ENCODE measurements around the gene CRYGD. TPM values are rescaled to one million over a fixed set of nuclear protein-coding genes. Genes with fewer than 3 reads are reported as not detected.

The CRYGD gene
- polyA plus RNA-seq, 3 donors, result not detected

DNA sequence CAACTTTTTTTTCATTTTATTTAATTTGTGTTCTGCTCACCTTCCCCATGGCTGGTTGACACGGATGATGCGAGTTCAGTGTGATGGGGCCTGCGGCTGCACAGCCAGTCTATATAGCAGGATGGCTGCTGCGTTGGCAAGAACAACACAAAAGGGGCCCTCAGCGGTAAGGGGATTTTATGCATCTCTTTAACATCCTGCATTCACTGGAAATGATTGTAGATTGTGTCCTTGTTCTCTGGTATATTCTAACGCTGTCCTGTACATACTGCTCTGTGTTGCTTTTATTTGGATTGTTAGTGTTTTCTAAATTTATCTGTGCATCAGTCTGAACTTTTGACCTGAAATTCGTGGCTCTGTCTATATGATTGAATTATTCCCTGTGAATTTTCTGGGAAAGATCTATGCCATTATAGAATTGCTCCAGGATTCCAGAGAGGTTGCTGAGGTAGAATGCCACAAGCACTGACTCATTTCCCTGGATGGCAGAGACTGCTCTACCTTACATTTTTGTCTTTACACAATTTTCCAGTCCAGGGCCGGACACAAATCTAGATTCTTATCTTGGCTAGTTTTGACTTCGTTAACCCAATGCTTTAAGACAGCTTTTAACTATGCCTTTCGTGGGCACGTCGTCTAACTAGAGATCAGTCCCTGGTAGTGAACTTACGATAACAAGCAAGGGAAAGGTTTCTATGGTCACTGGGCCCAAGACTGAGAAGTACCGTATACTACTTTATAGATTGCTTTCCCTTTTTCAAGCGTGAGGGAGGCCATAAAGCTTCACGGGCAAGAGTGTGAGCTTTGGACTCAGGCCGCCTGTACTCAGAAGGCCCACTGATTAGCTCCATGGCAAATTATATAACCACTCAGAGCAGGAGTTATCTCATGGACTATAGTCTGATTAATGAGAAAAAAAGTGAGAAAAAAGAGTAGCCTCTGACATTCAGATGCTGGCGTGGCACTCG lies 5.7 kb upstream of the CRYGD start, which contains the start of gene CRYGC:
Gene CRYGC, minus strand, starts transcription at position 85 of the 968 bp plus-strand sequence. Its CDS starts 36 bp downstream, at position 49.
- H4K20me1 ChIP-seq (ENCODE audit: insufficient read depth, low read length), result no peaks in the 10 kb centered on the region
- 94% methylated on average over 9 of the region's 19 CpGs for WGBS (ENCODE audit: insufficient coverage)
- TF ChIP-seq, protein P1, sequence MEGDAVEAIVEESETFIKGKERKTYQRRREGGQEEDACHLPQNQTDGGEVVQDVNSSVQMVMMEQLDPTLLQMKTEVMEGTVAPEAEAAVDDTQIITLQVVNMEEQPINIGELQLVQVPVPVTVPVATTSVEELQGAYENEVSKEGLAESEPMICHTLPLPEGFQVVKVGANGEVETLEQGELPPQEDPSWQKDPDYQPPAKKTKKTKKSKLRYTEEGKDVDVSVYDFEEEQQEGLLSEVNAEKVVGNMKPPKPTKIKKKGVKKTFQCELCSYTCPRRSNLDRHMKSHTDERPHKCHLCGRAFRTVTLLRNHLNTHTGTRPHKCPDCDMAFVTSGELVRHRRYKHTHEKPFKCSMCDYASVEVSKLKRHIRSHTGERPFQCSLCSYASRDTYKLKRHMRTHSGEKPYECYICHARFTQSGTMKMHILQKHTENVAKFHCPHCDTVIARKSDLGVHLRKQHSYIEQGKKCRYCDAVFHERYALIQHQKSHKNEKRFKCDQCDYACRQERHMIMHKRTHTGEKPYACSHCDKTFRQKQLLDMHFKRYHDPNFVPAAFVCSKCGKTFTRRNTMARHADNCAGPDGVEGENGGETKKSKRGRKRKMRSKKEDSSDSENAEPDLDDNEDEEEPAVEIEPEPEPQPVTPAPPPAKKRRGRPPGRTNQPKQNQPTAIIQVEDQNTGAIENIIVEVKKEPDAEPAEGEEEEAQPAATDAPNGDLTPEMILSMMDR (IDR thresholded peaks at IDR 0.05), result no peak
- H3K27ac ChIP-seq (ENCODE audit: low read depth in 1 of 2, low read length in 2 of 2), result no peak within 1 kb of the TSS
- no peak for DNase-seq
- H3K36me3 Mint-ChIP-seq, result peaks cover 0 to 1% of the 10 kb centered on the region in 2 donors
- peaks cover 3 to 5% (median 4%) of the 10 kb centered on the region in 3 donors for H3K27me3 Mint-ChIP-seq (ENCODE audit: low read depth in 3 of 3)
- H3K4me2 ChIP-seq (replicated peaks; ENCODE audit: extremely low read depth, low read length, poor library complexity, severe bottlenecking), result no peak within 1 kb of the TSS
- no peaks in the 10 kb centered on the region for H3K9me3 ChIP-seq (replicated peaks in 1 of 2; ENCODE audit: control insufficient read depth in 1 of 2, insufficient read depth in 1 of 2, low read length in 2 of 2)
- no peaks in the 10 kb centered on the region for H3K36me3 ChIP-seq (replicated peaks in 1 of 2; ENCODE audit: control insufficient read depth in 1 of 2, insufficient read depth in 2 of 2, low read length in 2 of 2)
- no peaks in the 10 kb centered on the region for H3K27me3 ChIP-seq (ENCODE audit: control insufficient read depth in 2 of 2, insufficient read depth in 2 of 2, low read length in 2 of 2)
- no peak within 1 kb of the TSS for H3K9ac ChIP-seq (ENCODE audit: insufficient read depth, low read length, poor library complexity, severe bottlenecking)
- H3K9me3 Mint-ChIP-seq, result peaks cover 0 to 6% (median 0%) of the 10 kb centered on the region in 7 donors
- H3K4me3 Mint-ChIP-seq, result no peak within 1 kb of the TSS
- no peaks in the 10 kb centered on the region for H3K79me2 ChIP-seq (ENCODE audit: insufficient read depth, low read length)
- H3K4me3 ChIP-seq (replicated peaks in 1 of 3; ENCODE audit: low read depth in 2 of 3, low read length in 3 of 3), result no peak within 1 kb of the TSS
- H3K27ac Mint-ChIP-seq, result peak within 1 kb of the TSS in 1 of 7 donors; percentile 30
- peaks cover 8% of the 10 kb centered on the region for H3K4me1 Mint-ChIP-seq
- intact Hi-C loops (cut with micrococcal nuclease), result no loop called here
- H2AFZ ChIP-seq (ENCODE audit: insufficient read depth, low read depth, low read length, poor library complexity, severe bottlenecking), result no peak within 1 kb of the TSS
- peaks cover 3 to 5% of the 10 kb centered on the region in 2 donors for H3K4me1 ChIP-seq (ENCODE audit: control insufficient read depth in 1 of 2, insufficient read depth in 2 of 2, low read length in 2 of 2)

- Histone ChIP-seq H3K9ac (ENCODE audit: insufficient read depth, low read length, poor library complexity, severe bottlenecking) (no peak overlapping the region), H2AFZ (ENCODE audit: insufficient read depth, low read depth, low read length, poor library complexity, severe bottlenecking) (no peak overlapping the region), H3K4me1 (ENCODE audit: control insufficient read depth in 1 of 2, insufficient read depth in 2 of 2, low read length in 2 of 2) (peaks cover 4 to 11% of the 10 kb centered on the region in 2 donors), H4K20me1 (ENCODE audit: insufficient read depth, low read length) (no peaks in the 10 kb centered on the region), H3K27ac (ENCODE audit: low read depth in 1 of 2, low read length in 2 of 2) (no peak overlapping the region), H3K4me3 (replicated peaks in 1 of 3; ENCODE audit: low read depth in 2 of 3, low read length in 3 of 3) (no peak overlapping the region), H3K79me2 (ENCODE audit: insufficient read depth, low read length) (no peaks in the 10 kb centered on the region), H3K9me3 (replicated peaks in 1 of 2; ENCODE audit: control insufficient read depth in 1 of 2, insufficient read depth in 1 of 2, low read length in 2 of 2) (no peaks in the 10 kb centered on the region), H3K4me2 (replicated peaks; ENCODE audit: extremely low read depth, low read length, poor library complexity, severe bottlenecking) (no peak overlapping the region), H3K36me3 (replicated peaks in 1 of 2; ENCODE audit: control insufficient read depth in 1 of 2, insufficient read depth in 2 of 2, low read length in 2 of 2) (no peaks in the 10 kb centered on the region), H3K27me3 (ENCODE audit: control insufficient read depth in 2 of 2, insufficient read depth in 2 of 2, low read length in 2 of 2) (peaks cover 2 to 3% of the 10 kb centered on the region in 2 donors)
- intact Hi-C loops (cut with micrococcal nuclease), result no loop called here
- DNase-seq, result no peak
- Mint-ChIP-seq H3K27me3 (ENCODE audit: low read depth in 3 of 3) (peaks cover 4 to 18% (median 15%) of the 10 kb centered on the region in 3 donors), H3K36me3 (peaks cover 0 to 1% of the 10 kb centered on the region in 2 donors), H3K4me1 (peaks cover 19% of the 10 kb centered on the region), H3K9me3 (peaks cover 0 to 1% (median 0%) of the 10 kb centered on the region in 7 donors), H3K27ac (no peak overlapping the region), H3K4me3 (no peak overlapping the region)
- TF ChIP-seq, protein P1 (IDR thresholded peaks at IDR 0.05), result no peak
- 96% methylated on average over 10 of the region's 12 CpGs for WGBS (ENCODE audit: insufficient coverage)
Observed at GRCh38 chr2:208128136-208128535, 3.8 kb upstream of the CRYGD start.
